Measurements from ENCODE around the gene RNU6-1.

DNA sequence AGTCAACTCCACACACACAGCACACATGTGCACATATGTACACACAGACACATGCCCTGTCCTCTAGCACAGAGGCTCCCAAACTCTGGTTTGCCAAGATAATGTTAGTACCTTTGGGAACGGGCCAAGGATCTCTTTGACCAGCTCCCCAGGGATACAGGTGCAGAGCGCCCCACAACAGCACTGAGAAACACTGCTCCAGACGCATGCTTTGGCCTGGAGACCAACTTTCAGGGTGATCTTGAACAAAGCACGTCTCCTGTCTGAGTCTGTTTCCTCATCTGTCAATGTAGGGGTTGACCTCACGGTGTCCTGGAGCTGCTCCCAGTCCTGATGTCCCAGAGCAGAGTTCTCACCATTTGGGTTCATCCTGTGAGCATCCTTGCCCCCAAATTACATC, 30.4 kb downstream of the RNU6-1 start:
- TF ChIP-seq ZNF138 (CRISPR knock-in tag; conservative IDR thresholded peaks at IDR 0.05) (no peak), GRHL2 (CRISPR knock-in tag; IDR thresholded peaks at IDR 0.05; ENCODE audit: insufficient replicate concordance, severe bottlenecking) (no peak), NR2C2 (CRISPR knock-in tag; IDR thresholded peaks at IDR 0.05) (no peak), SP1 (CRISPR knock-in tag; conservative IDR thresholded peaks at IDR 0.05) (no peak), ESRRA (CRISPR knock-in tag; IDR thresholded peaks at IDR 0.05; ENCODE audit: borderline replicate concordance) (no peak)
- TF ChIP-seq, protein P1, sequence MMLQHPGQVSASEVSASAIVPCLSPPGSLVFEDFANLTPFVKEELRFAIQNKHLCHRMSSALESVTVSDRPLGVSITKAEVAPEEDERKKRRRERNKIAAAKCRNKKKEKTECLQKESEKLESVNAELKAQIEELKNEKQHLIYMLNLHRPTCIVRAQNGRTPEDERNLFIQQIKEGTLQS (CRISPR knock-in tag; conservative IDR thresholded peaks at IDR 0.05) = no peak
- TF ChIP-seq, protein P2, sequence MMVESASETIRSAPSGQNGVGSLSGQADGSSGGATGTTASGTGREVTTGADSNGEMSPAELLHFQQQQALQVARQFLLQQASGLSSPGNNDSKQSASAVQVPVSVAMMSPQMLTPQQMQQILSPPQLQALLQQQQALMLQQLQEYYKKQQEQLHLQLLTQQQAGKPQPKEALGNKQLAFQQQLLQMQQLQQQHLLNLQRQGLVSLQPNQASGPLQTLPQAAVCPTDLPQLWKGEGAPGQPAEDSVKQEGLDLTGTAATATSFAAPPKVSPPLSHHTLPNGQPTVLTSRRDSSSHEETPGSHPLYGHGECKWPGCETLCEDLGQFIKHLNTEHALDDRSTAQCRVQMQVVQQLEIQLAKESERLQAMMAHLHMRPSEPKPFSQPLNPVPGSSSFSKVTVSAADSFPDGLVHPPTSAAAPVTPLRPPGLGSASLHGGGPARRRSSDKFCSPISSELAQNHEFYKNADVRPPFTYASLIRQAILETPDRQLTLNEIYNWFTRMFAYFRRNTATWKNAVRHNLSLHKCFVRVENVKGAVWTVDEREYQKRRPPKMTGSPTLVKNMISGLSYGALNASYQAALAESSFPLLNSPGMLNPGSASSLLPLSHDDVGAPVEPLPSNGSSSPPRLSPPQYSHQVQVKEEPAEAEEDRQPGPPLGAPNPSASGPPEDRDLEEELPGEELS (CRISPR knock-in tag; IDR thresholded peaks at IDR 0.05) = no peak
- TF ChIP-seq, protein P3, sequence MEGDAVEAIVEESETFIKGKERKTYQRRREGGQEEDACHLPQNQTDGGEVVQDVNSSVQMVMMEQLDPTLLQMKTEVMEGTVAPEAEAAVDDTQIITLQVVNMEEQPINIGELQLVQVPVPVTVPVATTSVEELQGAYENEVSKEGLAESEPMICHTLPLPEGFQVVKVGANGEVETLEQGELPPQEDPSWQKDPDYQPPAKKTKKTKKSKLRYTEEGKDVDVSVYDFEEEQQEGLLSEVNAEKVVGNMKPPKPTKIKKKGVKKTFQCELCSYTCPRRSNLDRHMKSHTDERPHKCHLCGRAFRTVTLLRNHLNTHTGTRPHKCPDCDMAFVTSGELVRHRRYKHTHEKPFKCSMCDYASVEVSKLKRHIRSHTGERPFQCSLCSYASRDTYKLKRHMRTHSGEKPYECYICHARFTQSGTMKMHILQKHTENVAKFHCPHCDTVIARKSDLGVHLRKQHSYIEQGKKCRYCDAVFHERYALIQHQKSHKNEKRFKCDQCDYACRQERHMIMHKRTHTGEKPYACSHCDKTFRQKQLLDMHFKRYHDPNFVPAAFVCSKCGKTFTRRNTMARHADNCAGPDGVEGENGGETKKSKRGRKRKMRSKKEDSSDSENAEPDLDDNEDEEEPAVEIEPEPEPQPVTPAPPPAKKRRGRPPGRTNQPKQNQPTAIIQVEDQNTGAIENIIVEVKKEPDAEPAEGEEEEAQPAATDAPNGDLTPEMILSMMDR (IDR thresholded peaks at IDR 0.05) = no peak
- TF ChIP-seq, protein P4, sequence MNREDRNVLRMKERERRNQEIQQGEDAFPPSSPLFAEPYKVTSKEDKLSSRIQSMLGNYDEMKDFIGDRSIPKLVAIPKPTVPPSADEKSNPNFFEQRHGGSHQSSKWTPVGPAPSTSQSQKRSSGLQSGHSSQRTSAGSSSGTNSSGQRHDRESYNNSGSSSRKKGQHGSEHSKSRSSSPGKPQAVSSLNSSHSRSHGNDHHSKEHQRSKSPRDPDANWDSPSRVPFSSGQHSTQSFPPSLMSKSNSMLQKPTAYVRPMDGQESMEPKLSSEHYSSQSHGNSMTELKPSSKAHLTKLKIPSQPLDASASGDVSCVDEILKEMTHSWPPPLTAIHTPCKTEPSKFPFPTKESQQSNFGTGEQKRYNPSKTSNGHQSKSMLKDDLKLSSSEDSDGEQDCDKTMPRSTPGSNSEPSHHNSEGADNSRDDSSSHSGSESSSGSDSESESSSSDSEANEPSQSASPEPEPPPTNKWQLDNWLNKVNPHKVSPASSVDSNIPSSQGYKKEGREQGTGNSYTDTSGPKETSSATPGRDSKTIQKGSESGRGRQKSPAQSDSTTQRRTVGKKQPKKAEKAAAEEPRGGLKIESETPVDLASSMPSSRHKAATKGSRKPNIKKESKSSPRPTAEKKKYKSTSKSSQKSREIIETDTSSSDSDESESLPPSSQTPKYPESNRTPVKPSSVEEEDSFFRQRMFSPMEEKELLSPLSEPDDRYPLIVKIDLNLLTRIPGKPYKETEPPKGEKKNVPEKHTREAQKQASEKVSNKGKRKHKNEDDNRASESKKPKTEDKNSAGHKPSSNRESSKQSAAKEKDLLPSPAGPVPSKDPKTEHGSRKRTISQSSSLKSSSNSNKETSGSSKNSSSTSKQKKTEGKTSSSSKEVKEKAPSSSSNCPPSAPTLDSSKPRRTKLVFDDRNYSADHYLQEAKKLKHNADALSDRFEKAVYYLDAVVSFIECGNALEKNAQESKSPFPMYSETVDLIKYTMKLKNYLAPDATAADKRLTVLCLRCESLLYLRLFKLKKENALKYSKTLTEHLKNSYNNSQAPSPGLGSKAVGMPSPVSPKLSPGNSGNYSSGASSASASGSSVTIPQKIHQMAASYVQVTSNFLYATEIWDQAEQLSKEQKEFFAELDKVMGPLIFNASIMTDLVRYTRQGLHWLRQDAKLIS (CRISPR knock-in tag; IDR thresholded peaks at IDR 0.05; ENCODE audit: borderline replicate concordance) = no peak
